ENCODE results near the gene KCNH2. TPM values are rescaled to one million over a fixed set of nuclear protein-coding genes. Genes with fewer than 3 reads are reported as not detected.

Gene KCNH2
- total RNA-seq, 4 donors from 2014 or later = 2.4 to 8.5 (median 3.4) TPM

GRCh38 chr7:150896562-150897209, 81.4 kb downstream of the KCNH2 start:
- H3K27me3 ChIP-seq = no peaks in the 10 kb centered on the region
- peak overlapping the region in 2 of 4 donors; percentile 63 to 75 for H3K27ac ChIP-seq
- TF ChIP-seq POLR2A (IDR thresholded peaks at IDR 0.05) = no peak
- no peak for TF ChIP-seq CTCF (IDR thresholded peaks at IDR 0.05)
- DNase-seq = no peak
- no peaks in the 10 kb centered on the region for H3K36me3 ChIP-seq
- no peak overlapping the region for H3K4me3 ChIP-seq
- H3K4me1 ChIP-seq = peaks cover 6 to 29% (median 9%) of the 10 kb centered on the region in 4 donors
- no peaks in the 10 kb centered on the region for H3K9me3 ChIP-seq

- Histone ChIP-seq H3K4me3 (no peak overlapping the region), H3K27me3 (no peaks in the 10 kb centered on the region), H3K9me3 (no peaks in the 10 kb centered on the region), H3K27ac (peak overlapping the region in 1 of 4 donors; percentile 75), H3K4me1 (peaks cover 6 to 22% (median 9%) of the 10 kb centered on the region in 4 donors), H3K36me3 (no peaks in the 10 kb centered on the region)
- no peak for TF ChIP-seq POLR2A (IDR thresholded peaks at IDR 0.05)
- TF ChIP-seq CTCF (IDR thresholded peaks at IDR 0.05) = no peak
- no peak for DNase-seq
Measured at GRCh38 chr7:150895809-150896208, 82.3 kb downstream of the KCNH2 start.

Other genes starting within 250 kb of the KCNH2 start
- gene GIMAP5, start 240.9 kb downstream of the KCNH2 start, total RNA-seq = 10 to 100 TPM; 11.9 to 47.0 (median 24.4) TPM
- gene TMEM176B, start 178.0 kb downstream of the KCNH2 start, total RNA-seq = 100 to 1,000 TPM in 3 of 4 donors, 10 to 100 TPM in 1; 93.3 to 394 (median 300) TPM
- 100 to 1,000 TPM in 3 of 4 donors, 10 to 100 TPM in 1; 88.3 to 338 (median 232) TPM for gene TMEM176A, start 177.6 kb downstream of the KCNH2 start, total RNA-seq
- 1,000 to 10,000 TPM in 2 of 4 donors, 100 to 1,000 TPM in 1, 1 to 10 TPM in 1; 9.1 to 1,314 (median 833) TPM for gene AOC1, start 125.8 kb downstream of the KCNH2 start, total RNA-seq
- 10 to 100 TPM in 1 of 4 donors, 1 to 10 TPM in 3; 1.2 to 18.2 (median 5.4) TPM for gene NOS3, start 12.7 kb upstream of the KCNH2 start, total RNA-seq
- under 1 TPM in 2 of 4 donors, not detected in 2; 0.27 to 0.28 TPM for gene ATG9B, start 46.2 kb upstream of the KCNH2 start, total RNA-seq
- gene ABCB8, start 50.1 kb upstream of the KCNH2 start, total RNA-seq = 10 to 100 TPM; 23.1 to 79.7 (median 42.7) TPM
- 10 to 100 TPM in 1 of 4 donors, 1 to 10 TPM in 3; 2.5 to 10.7 (median 5.0) TPM for gene ASIC3, start 70.2 kb upstream of the KCNH2 start, total RNA-seq
- 10 to 100 TPM in 3 of 4 donors, 1 to 10 TPM in 1; 6.9 to 15.4 (median 13.8) TPM for gene CDK5, start 79.6 kb upstream of the KCNH2 start, total RNA-seq
- 100 to 1,000 TPM; 101 to 143 (median 121) TPM for gene SLC4A2, start 81.3 kb upstream of the KCNH2 start, total RNA-seq
- 100 to 1,000 TPM in 3 of 4 donors, 10 to 100 TPM in 1; 99.0 to 239 (median 158) TPM for gene FASTK, start 102.5 kb upstream of the KCNH2 start, total RNA-seq
- gene TMUB1, start 105.2 kb upstream of the KCNH2 start, total RNA-seq = 100 to 1,000 TPM in 2 of 4 donors, 10 to 100 TPM in 2; 38.0 to 113 (median 100) TPM
- gene AGAP3, start 108.2 kb upstream of the KCNH2 start, total RNA-seq = 100 to 1,000 TPM in 2 of 4 donors, 10 to 100 TPM in 2; 91.6 to 123 (median 101) TPM
- not detected for gene GBX1, start 189.4 kb upstream of the KCNH2 start, total RNA-seq
- gene ASB10, start 208.9 kb upstream of the KCNH2 start, total RNA-seq = not detected
- gene H2BK1, start 232.2 kb upstream of the KCNH2 start, total RNA-seq = not detected
- 10 to 100 TPM; 20.7 to 29.7 (median 26.4) TPM for gene ABCF2, start 248.9 kb upstream of the KCNH2 start, total RNA-seq